CD4-positive, alpha-beta memory T cell (primary cell): ENCODE measurements around the gene AIMP2. TPM values are rescaled to one million over a fixed set of nuclear protein-coding genes. Genes with fewer than 3 reads are reported as not detected.
A peak's percentile ranks its signal among the peaks of the same experiment; 100 is the strongest.

Experiments
- CTCF ChIA-PET: fragments of 350-600 bp; sonication (Branson Sonifier 250); formaldehyde crosslinking; loops from one replicate; lab custom pipeline; 2021; ENCODE audit warnings: inconsistent platforms; ENCODE audit not compliant: partially characterized antibody; lab: Charles Lee
- POLR2A ChIA-PET: fragments of 350-600 bp; sonication (Branson Sonifier 250); formaldehyde crosslinking; loops from one replicate; lab custom pipeline; 2021; ENCODE audit not compliant: partially characterized antibody; lab: Charles Lee
- DNase-seq, 5 donors: peaks; one replicate each; pipeline versions ENCODE4 v3.0.0 to v3.0.0-alpha.2; 2020 to 2022; ENCODE audit warnings: mixed read lengths in 1 of 5
- H3K27ac ChIP-seq: one replicate; pipeline ENCODE4 v1.7.0; 2013; ENCODE audit warnings: low read depth, low read length
- H3K27me3 ChIP-seq: 2 replicates; pipeline ENCODE4 v1.7.0; 2013; ENCODE audit warnings: mild to moderate bottlenecking, low read length, moderate library complexity; ENCODE audit not compliant: insufficient read depth
- H3K36me3 ChIP-seq: 2 replicates; pipeline ENCODE4 v1.7.0; 2013; ENCODE audit warnings: mild to moderate bottlenecking, low read length, moderate library complexity; ENCODE audit not compliant: insufficient read depth
- H3K4me1 ChIP-seq: 2 replicates; pipeline ENCODE4 v1.7.0; 2013; ENCODE audit warnings: mild to moderate bottlenecking, low read length, moderate library complexity; ENCODE audit not compliant: insufficient read depth
- H3K4me3 ChIP-seq, 2 donors: one replicate each; pipeline ENCODE4 v1.7.0; 2013; ENCODE audit warnings: low read length in 2 of 2, mild to moderate bottlenecking in 1 of 2
- H3K9me3 ChIP-seq, 2 donors: one replicate each; pipeline ENCODE4 v1.7.0; 2013; ENCODE audit warnings: low read length in 2 of 2, control low read depth in 1 of 2; ENCODE audit not compliant: control insufficient read depth in 1 of 2
- H3K27ac Mint-ChIP-seq, 7 donors: one replicate each; pipeline ENCODE4 v1.8.0; 2020 to 2021; ENCODE audit warnings: mixed read lengths in 7 of 7, mild to moderate bottlenecking in 6 of 7, inconsistent platforms in 3 of 7, moderate library complexity in 3 of 7
- H3K27me3 Mint-ChIP-seq, 2 donors: one replicate each; pipeline ENCODE4 v1.8.0; 2020 to 2021; ENCODE audit warnings: mixed read lengths in 2 of 2
- H3K36me3 Mint-ChIP-seq, 2 donors: one replicate each; pipeline ENCODE4 v1.8.0; 2020 to 2021; ENCODE audit warnings: mixed read lengths in 2 of 2, inconsistent platforms in 1 of 2, mild to moderate bottlenecking in 1 of 2
- H3K4me1 Mint-ChIP-seq, 4 donors: one replicate each; pipeline ENCODE4 v1.8.0; 2020 to 2021; ENCODE audit warnings: mixed read lengths in 4 of 4, mild to moderate bottlenecking in 1 of 4
- H3K4me3 Mint-ChIP-seq, 8 donors: one replicate each; pipeline ENCODE4 v1.8.0; 2020 to 2021; ENCODE audit warnings: mixed read lengths in 8 of 8, mild to moderate bottlenecking in 7 of 8, moderate library complexity in 6 of 8, inconsistent platforms in 3 of 8
- H3K9me3 Mint-ChIP-seq, 8 donors: one replicate each; pipeline ENCODE4 v1.8.0; 2020 to 2021; ENCODE audit warnings: mixed read lengths in 8 of 8, mild to moderate bottlenecking in 5 of 8, inconsistent platforms in 3 of 8, moderate library complexity in 1 of 8
- intact Hi-C: fragments of 100-400 bp; cut with micrococcal nuclease; formaldehyde crosslinking; loops from one replicate; pipeline ENCODE4 v1.15.1; 2023
- polyA plus RNA-seq, 2 donors: library from polyadenylated mRNA; unstranded; fragments of 300-500 nt; fragmentation: Illumina TruSeq; gene quantifications; one replicate each; pipeline ENCODE4 v1.2.3, GENCODE V29; 2021
- total RNA-seq, 2 experiments: library from RNA; stranded (reverse); gene quantifications; one replicate each; pipeline ENCODE4 v1.2.3, GENCODE V29; 2021

The AIMP2 gene
- total and polyA plus RNA-seq, 4 experiments from 2014 or later, result 10.7 to 20.8 (median 15.4) TPM

- Mint-ChIP-seq H3K4me1 (peaks cover 4 to 17% (median 8%) of the 10 kb centered on the region in 4 donors), H3K4me3 (no peak overlapping the region), H3K27me3 (no peaks in the 10 kb centered on the region), H3K36me3 (peaks cover 22 to 30% of the 10 kb centered on the region in 2 donors), H3K9me3 (no peaks in the 10 kb centered on the region), H3K27ac (peak overlapping the region in 4 of 7 donors; percentile 12 to 47 (median 25))
- DNase-seq, result no peak
- Histone ChIP-seq H3K4me3 (no peak overlapping the region), H3K36me3 (peaks cover 26% of the 10 kb centered on the region), H3K9me3 (no peaks in the 10 kb centered on the region), H3K27ac (no peak overlapping the region), H3K27me3 (no peaks in the 10 kb centered on the region), H3K4me1 (no peaks in the 10 kb centered on the region)
- POLR2A ChIA-PET, result interaction anchor here (1.8 kb wide), 1 partner anchor 9 kb away, joined by 5 read pairs; no protein-coding TSS in a partner anchor
- CTCF ChIA-PET, result interaction anchor here (1.1 kb wide), 1 partner anchor 10 kb away, joined by 4 read pairs; no protein-coding TSS in a partner anchor
- intact Hi-C loops, result no loop called here
Measured at GRCh38 chr7:6015917-6016652, 7.0 kb downstream of the AIMP2 start.

- Mint-ChIP-seq H3K9me3 (no peaks in the 10 kb centered on the region), H3K36me3 (peaks cover 26 to 35% of the 10 kb centered on the region in 2 donors), H3K27me3 (no peaks in the 10 kb centered on the region), H3K27ac (peak overlapping the region in 2 of 7 donors; percentile 24 to 32), H3K4me3 (no peak overlapping the region), H3K4me1 (peaks cover 0 to 13% (median 8%) of the 10 kb centered on the region in 4 donors)
- no peaks in the 10 kb centered on the region for H3K4me1 ChIP-seq
- POLR2A ChIA-PET, result interaction anchor here (1.8 kb wide), 1 partner anchor 9 kb away, joined by 5 read pairs; no protein-coding TSS in a partner anchor
- H3K9me3 ChIP-seq, result no peaks in the 10 kb centered on the region
- H3K4me3 ChIP-seq, result no peak overlapping the region
- intact Hi-C loops, result no loop called here
- peaks cover 26% of the 10 kb centered on the region for H3K36me3 ChIP-seq
- no peak overlapping the region for H3K27ac ChIP-seq
- no peaks in the 10 kb centered on the region for H3K27me3 ChIP-seq
- no peak for DNase-seq
- CTCF ChIA-PET, result no interaction called here
Measured at GRCh38 chr7:6016653-6016966, 7.5 kb downstream of the AIMP2 start.

- ChIA-PET CTCF (interaction anchor here (0.7 to 1.0 kb wide), 2 partner anchors 11 to 22 kb away, joined by 3 to 4 read pairs; partner anchors contain the start of genes AIMP2 and PMS2), POLR2A (interaction anchor here (0.6 to 1.0 kb wide), 3 partner anchors 11 to 526 kb away, joined by 3 read pairs; partner anchors contain the start of genes AIMP2 and PMS2)
- Mint-ChIP-seq H3K4me1 (peaks cover 0 to 7% (median 2%) of the 10 kb centered on the region in 4 donors), H3K4me3 (no peak overlapping the region), H3K9me3 (no peaks in the 10 kb centered on the region), H3K27ac (peak overlapping the region in 4 of 7 donors; percentile 21 to 84 (median 64)), H3K27me3 (no peaks in the 10 kb centered on the region), H3K36me3 (peaks cover 50 to 71% of the 10 kb centered on the region in 2 donors)
- Histone ChIP-seq H3K4me1 (peaks cover 6% of the 10 kb centered on the region), H3K27me3 (no peaks in the 10 kb centered on the region), H3K27ac (no peak overlapping the region), H3K9me3 (no peaks in the 10 kb centered on the region), H3K36me3 (peaks cover 56% of the 10 kb centered on the region), H3K4me3 (no peak overlapping the region)
- intact Hi-C loops, result no loop called here
- DNase-seq, result no peak
Measured at GRCh38 chr7:6020371-6021286, 11.6 kb downstream of the AIMP2 start.

- Mint-ChIP-seq H3K4me3 (no peak overlapping the region), H3K27ac (peak overlapping the region in 3 of 7 donors; percentile 25 to 78 (median 38)), H3K9me3 (no peaks in the 10 kb centered on the region), H3K27me3 (no peaks in the 10 kb centered on the region), H3K4me1 (peaks cover 9 to 25% (median 15%) of the 10 kb centered on the region in 4 donors), H3K36me3 (peaks cover 52 to 75% of the 10 kb centered on the region in 2 donors)
- ChIA-PET POLR2A (no interaction called here), CTCF (no interaction called here)
- Histone ChIP-seq H3K4me1 (peaks cover 25% of the 10 kb centered on the region), H3K27ac (no peak overlapping the region), H3K4me3 (no peak overlapping the region), H3K27me3 (no peaks in the 10 kb centered on the region), H3K36me3 (peaks cover 55% of the 10 kb centered on the region), H3K9me3 (no peaks in the 10 kb centered on the region)
- no peak for DNase-seq
- intact Hi-C loops, result no loop called here
Measured at GRCh38 chr7:6022707-6023106, 13.6 kb downstream of the AIMP2 start.

- H3K27me3 ChIP-seq, result no peaks in the 10 kb centered on the region
- Mint-ChIP-seq H3K4me3 (peak overlapping the region in 1 of 8 donors; percentile 3), H3K4me1 (peaks cover 10 to 30% (median 16%) of the 10 kb centered on the region in 4 donors), H3K9me3 (no peaks in the 10 kb centered on the region), H3K27me3 (no peaks in the 10 kb centered on the region), H3K27ac (peak overlapping the region in 6 of 7 donors; percentile 60 to 87 (median 72)), H3K36me3 (peaks cover 61 to 85% of the 10 kb centered on the region in 2 donors)
- peaks cover 65% of the 10 kb centered on the region for H3K36me3 ChIP-seq
- H3K4me1 ChIP-seq, result peaks cover 25% of the 10 kb centered on the region
- no peaks in the 10 kb centered on the region for H3K9me3 ChIP-seq
- CTCF ChIA-PET, result no interaction called here
- POLR2A ChIA-PET, result no interaction called here
- no peak for DNase-seq
- no peak overlapping the region for H3K4me3 ChIP-seq
- H3K27ac ChIP-seq, result no peak overlapping the region
- intact Hi-C loops, result no loop called here
Measured at GRCh38 chr7:6023974-6024435, 14.9 kb downstream of the AIMP2 start.

GRCh38 chr7:6026011-6026819 is 17.1 kb downstream of the AIMP2 start:
- no peaks in the 10 kb centered on the region for H3K27me3 ChIP-seq
- Mint-ChIP-seq H3K27ac (peak overlapping the region; percentile 72 to 96 (median 95)), H3K4me1 (peaks cover 10 to 30% (median 16%) of the 10 kb centered on the region in 4 donors), H3K27me3 (no peaks in the 10 kb centered on the region), H3K36me3 (peaks cover 55 to 81% of the 10 kb centered on the region in 2 donors), H3K9me3 (no peaks in the 10 kb centered on the region), H3K4me3 (peak overlapping the region; percentile 73 to 89 (median 86))
- peak; percentile 66 to 74 (median 70) for DNase-seq
- H3K9me3 ChIP-seq, result no peaks in the 10 kb centered on the region
- H3K36me3 ChIP-seq, result peaks cover 55% of the 10 kb centered on the region
- intact Hi-C loops, result no loop called here
- ChIA-PET POLR2A (interaction anchor here (1.0 to 2.9 kb wide), 3 partner anchors 11 to 80 kb away, joined by 5 to 13 read pairs (median 5); partner anchors contain the start of genes AIMP2 and PMS2), CTCF (interaction anchor here (1.2 to 3.1 kb wide), 9 partner anchors 11 to 297 kb away, joined by 3 to 14 read pairs (median 5); no protein-coding TSS in a partner anchor)
- H3K4me1 ChIP-seq, result peaks cover 25% of the 10 kb centered on the region
- peak overlapping the region; percentile 61 for H3K27ac ChIP-seq
- peak overlapping the region in 1 of 2 donors; percentile 57 for H3K4me3 ChIP-seq
